Dermis lymphatic vessel endothelial cell (primary cell): ENCODE data around the gene SUPT4H1. TPM values are rescaled to one million over a fixed set of nuclear protein-coding genes. Genes with fewer than 3 reads are reported as not detected.

Experiments
- total RNA-seq: library from RNA; depleted of rRNA; stranded (reverse); fragments of >200 nt; gene quantifications from 2 replicates; pipeline ENCODE4 v1.2.1, GENCODE V29; 2014

SUPT4H1 gene
- 56.4 and 61.6 TPM in 2 replicates for total RNA-seq

DNA sequence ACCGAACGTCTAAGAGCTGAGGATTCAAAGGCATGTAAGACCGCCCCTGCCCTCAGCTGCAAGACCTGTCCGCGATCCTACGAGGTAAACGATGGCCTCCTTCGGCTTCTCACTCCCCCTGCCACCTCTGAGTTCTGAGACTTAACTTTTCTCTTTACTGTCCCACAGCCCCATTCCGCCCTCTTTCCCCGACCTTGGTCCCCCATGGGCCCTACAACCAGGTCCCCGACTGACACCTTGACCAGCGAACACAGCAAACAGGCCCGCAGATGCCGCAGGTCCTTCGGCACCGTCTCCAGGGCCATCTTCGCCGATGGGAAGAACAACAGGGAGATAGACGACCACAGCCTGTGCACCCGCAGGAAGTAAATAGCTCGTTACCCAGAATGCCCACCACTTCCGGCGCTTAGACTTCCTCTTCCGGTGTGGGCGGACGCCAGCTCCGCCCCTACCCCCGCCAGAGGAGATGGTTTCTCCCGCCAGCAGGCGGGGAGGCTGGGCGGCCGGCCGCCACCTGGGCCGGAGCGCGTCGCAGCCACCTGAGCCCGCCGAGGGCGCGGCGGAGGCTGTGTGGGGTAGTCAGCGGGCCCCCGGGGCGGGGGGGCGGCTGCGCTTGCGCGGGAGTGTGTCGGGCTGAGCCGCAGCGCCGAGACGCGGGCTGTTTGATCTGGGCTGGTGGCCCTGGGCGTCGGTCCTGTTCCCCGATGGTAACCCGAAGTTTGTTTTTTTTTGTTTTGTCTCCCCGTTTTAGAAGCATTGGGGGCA lies at the start of gene SUPT4H1:
Gene SUPT4H1, minus strand, starts transcription at position 371 of the 765 bp plus-strand sequence. Its CDS starts 66 bp downstream, at position 305.

DNA sequence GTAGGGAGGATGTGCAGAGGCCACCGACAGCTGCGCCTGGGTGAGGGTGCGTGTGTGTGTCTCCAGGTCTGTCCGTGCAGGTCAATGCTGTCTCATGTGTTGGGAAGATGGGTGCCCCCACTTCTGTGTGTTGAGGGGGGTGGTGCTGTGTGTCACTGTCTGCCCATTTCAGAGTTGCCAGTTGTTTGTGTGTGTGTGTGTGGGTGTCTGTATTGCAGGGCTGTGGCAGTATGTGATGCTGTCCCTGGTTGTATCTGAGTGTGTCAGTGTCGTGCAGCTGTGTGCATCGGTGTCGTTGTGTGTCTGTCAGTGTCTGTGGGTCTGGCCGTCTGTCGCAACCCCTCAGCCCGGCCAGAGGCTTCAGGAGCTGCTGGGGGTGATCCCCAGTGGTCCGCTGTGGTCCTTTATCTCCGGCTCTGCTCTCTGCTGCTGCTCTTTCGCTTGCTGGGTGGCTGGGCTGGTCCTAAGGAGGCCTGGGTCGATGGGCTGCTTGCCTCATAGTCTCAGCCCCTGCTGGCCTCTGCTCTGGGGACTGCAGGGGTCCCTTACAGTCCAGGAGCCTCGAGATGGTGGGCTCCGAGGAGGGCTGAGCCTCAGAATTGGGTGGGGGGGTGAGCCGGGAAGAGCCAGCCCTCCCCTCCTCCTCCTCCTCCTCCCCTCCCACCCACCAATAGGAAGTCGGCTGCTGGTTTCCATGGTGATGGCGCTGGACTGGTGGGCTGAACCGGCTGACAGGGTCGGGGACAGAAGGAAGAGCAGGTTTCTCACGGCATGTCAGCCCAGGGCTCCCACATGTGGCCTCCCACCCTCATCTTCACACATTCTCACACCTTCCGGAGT lies 23.6 kb downstream of the SUPT4H1 start, which contains the start of gene TSPOAP1:
Gene TSPOAP1, minus strand, starts transcription at position 601 of the 840 bp plus-strand sequence. CDS start 875 bp downstream, outside the sequence.

Other genes with a start within 250 kb of the SUPT4H1 start
- not detected in 2 replicates for gene OR4D1, start 203.8 kb downstream of the SUPT4H1 start, total RNA-seq
- gene OR4D2, start 185.2 kb downstream of the SUPT4H1 start, total RNA-seq = not detected in 2 replicates
- gene EPX, start 159.5 kb downstream of the SUPT4H1 start, total RNA-seq = not detected in 2 replicates
- 11.3 and 14.4 TPM in 2 replicates for gene MKS1, start 132.9 kb downstream of the SUPT4H1 start, total RNA-seq
- gene LPO, start 113.6 kb downstream of the SUPT4H1 start, total RNA-seq = under 0.01 TPM in 1 of 2 replicates, not detected in the other
- gene MPO, start 71.3 kb downstream of the SUPT4H1 start, total RNA-seq = not detected in 2 replicates
- gene TSPOAP1, start 23.4 kb downstream of the SUPT4H1 start, total RNA-seq = under 0.01 and 0.09 TPM in 2 replicates
- under 0.01 and 0.11 TPM in 2 replicates for gene RNF43, start 65.3 kb upstream of the SUPT4H1 start, total RNA-seq
- gene HSF5, start 136.2 kb upstream of the SUPT4H1 start, total RNA-seq = under 0.01 TPM in 1 of 2 replicates, not detected in the other
- gene MTMR4, start 162.4 kb upstream of the SUPT4H1 start, total RNA-seq = 34.0 and 34.2 TPM in 2 replicates